K562 (cell line): ENCODE measurements around the gene ERH. TPM values are rescaled to one million over a fixed set of nuclear protein-coding genes. Genes with fewer than 3 reads are reported as not detected.

ENCODE experiments used
- ATAC-seq: fragments of 200-7000 bp; cut with Tn5 transposase; 3 replicates; pipeline ENCODE4 v1.9.1; 2020; ENCODE audit warnings: moderate library complexity
- BruUV-seq: library from RNA; stranded (reverse); fragments of 400-500 nt; replicated peaks from 2 replicates; lab custom pipeline; 2021; lab: Mats Ljungman, UMichigan
- CTCF ChIA-PET: fragments of 300-600 bp; formaldehyde crosslinking; extraction: SDS; loops from one replicate; lab custom pipeline; 2021; ENCODE audit warnings: low intra/inter-chr PET ratio; lab: Yijun Ruan, JAX
- POLR2A ChIA-PET: fragments of 300-600, 350-650 bp; sonication (Branson Sonifier 250); formaldehyde crosslinking; extraction: SDS; loops from one replicate; lab custom pipeline; 2021; ENCODE audit warnings: antibody characterized with exemption, inconsistent platforms; lab: Yijun Ruan, JAX
- DNase-seq, 4 experiments: peaks; one replicate each; pipeline versions ENCODE4 v3.0.0 to v3.0.0-alpha.2; 2011 to 2018; ENCODE audit warnings: low spot score in 3 of 4, mixed read lengths in 3 of 4; ENCODE audit errors: extremely low read depth in 1 of 4
- FAIRE-seq: peaks from 2 replicates; lab custom pipeline; 2011; peaks lifted over from hg19 to GRCh38; lab: Jason Lieb, UNC
- H2AFZ ChIP-seq: 2 replicates; pipeline ENCODE4 v1.6.0; 2011; ENCODE audit warnings: low read depth, low read length, control low read depth, inconsistent platforms
- H3K27ac ChIP-seq: fragments of 200-600 bp; 3 replicates; pipeline ENCODE4 v1.8.0; 2011; ENCODE audit warnings: low read depth, mild to moderate bottlenecking, control low read depth, inconsistent platforms, low read length, moderate library complexity, mixed read lengths; ENCODE audit errors: extremely low read depth
- H3K27me3 ChIP-seq, 2 experiments: fragments of 300-600 bp in 1 of 2; 2 replicates in 1 of 2; 3 replicates in 1 of 2; pipeline versions ENCODE4 v1.6.0 to v1.8.0; 2011; ENCODE audit warnings: inconsistent platforms in 2 of 2, low read length in 2 of 2, mild to moderate bottlenecking in 1 of 2, mixed read lengths in 1 of 2, moderate library complexity in 1 of 2; ENCODE audit not compliant: control insufficient read depth in 2 of 2, insufficient read depth in 2 of 2
- H3K36me3 ChIP-seq: fragments of 300-600 bp; 3 replicates; pipeline ENCODE4 v1.8.0; 2011; ENCODE audit warnings: mild to moderate bottlenecking, low read length, inconsistent platforms; ENCODE audit not compliant: control insufficient read depth, insufficient read depth
- H3K4me1 ChIP-seq, 2 experiments: fragments of 200-600 bp in 1 of 2; replicated peaks in 1 of 2; 2 replicates in 1 of 2; 3 replicates in 1 of 2; pipeline versions ENCODE4 v1.5.1 to v1.8.0; 2011; ENCODE audit warnings: inconsistent platforms in 2 of 2, low read length in 2 of 2, mild to moderate bottlenecking in 1 of 2, mixed read lengths in 1 of 2, moderate library complexity in 1 of 2; ENCODE audit not compliant: control insufficient read depth in 2 of 2, insufficient read depth in 2 of 2
- H3K4me2 ChIP-seq: 2 replicates; pipeline ENCODE4 v1.6.1; 2011; ENCODE audit warnings: low read length, control low read depth, inconsistent platforms, mixed read lengths; ENCODE audit not compliant: insufficient read depth
- H3K4me3 ChIP-seq: fragments of 200-600 bp; sonication (generic), shearing (Covaris generic); 2 replicates; pipeline ENCODE4 v1.5.1; 2016; ENCODE audit warnings: control low read depth, inconsistent platforms
- H3K79me2 ChIP-seq: fragments of 200-600 bp; 3 replicates; pipeline ENCODE4 v1.8.0; 2011; ENCODE audit warnings: low read length, inconsistent platforms; ENCODE audit not compliant: control insufficient read depth, insufficient read depth
- H3K9ac ChIP-seq, 2 experiments: 2 replicates each; pipeline versions ENCODE4 v1.6.0 to v1.6.1; 2011; ENCODE audit warnings: low read depth in 2 of 2, low read length in 2 of 2, control low read depth in 1 of 2, inconsistent platforms in 1 of 2, mild to moderate bottlenecking in 1 of 2, mixed read lengths in 1 of 2; ENCODE audit not compliant: insufficient read depth in 1 of 2
- H3K9me1 ChIP-seq: one replicate; pipeline ENCODE4 v1.6.0; 2011; ENCODE audit warnings: inconsistent platforms, mild to moderate bottlenecking, low read length, moderate library complexity; ENCODE audit not compliant: control insufficient read depth, insufficient read depth
- H3K9me3 ChIP-seq: replicated peaks from 2 replicates; pipeline ENCODE4 v1.5.1; 2011; ENCODE audit warnings: low read depth, low read length, inconsistent platforms; ENCODE audit not compliant: control insufficient read depth, insufficient read depth
- H4K20me1 ChIP-seq: replicated peaks from 2 replicates; pipeline ENCODE4 v1.6.1; 2011; ENCODE audit warnings: low read length, inconsistent platforms, mixed read lengths; ENCODE audit not compliant: control insufficient read depth, insufficient read depth
- CREB3 ChIP-seq: fragments of 450-650 bp; conservative IDR thresholded peaks from 2 replicates; pipeline ENCODE4 v1.6.1; 2016; ENCODE audit warnings: missing genetic modification characterization, low read depth, mild to moderate bottlenecking, missing compliant biosample characterization, moderate library complexity
- IRF1 ChIP-seq: sonication (generic); formaldehyde crosslinking; IDR thresholded peaks from 2 replicates; pipeline ENCODE4 v1.8.0; 2022; ENCODE audit warnings: missing genetic modification reagents, mild to moderate bottlenecking, borderline replicate concordance
- NR4A1 ChIP-seq, 2 experiments: fragments of 250-450 bp in 1 of 2; fragments of 450-650 bp in 1 of 2; sonication (Bioruptor Pico) in 1 of 2; IDR thresholded peaks; 2 replicates each; pipeline versions ENCODE4 v1.4.0 to v1.6.1; 2016 to 2020; ENCODE audit warnings: mild to moderate bottlenecking in 2 of 2, missing compliant biosample characterization in 1 of 2, missing genetic modification characterization in 1 of 2, moderate library complexity in 1 of 2
- POLR2AphosphoS2 ChIP-seq: IDR thresholded peaks from 2 replicates; pipeline ENCODE4 v1.6.1; 2012; ENCODE audit warnings: low read length, improper control_type of control experiment
- POU5F1 ChIP-seq: fragments of 150-350 bp; IDR thresholded peaks from 2 replicates; pipeline ENCODE4 v1.6.1; 2014; ENCODE audit warnings: borderline replicate concordance, low read length, low read depth, mild to moderate bottlenecking; ENCODE audit not compliant: partially characterized antibody
- PTBP1 ChIP-seq: fragments of 200-400 bp; formaldehyde crosslinking; IDR thresholded peaks from 2 replicates; pipeline ENCODE4 v1.6.1; 2017; ENCODE audit warnings: low read depth, low read length
- SREBF1 ChIP-seq: fragments of 150-350 bp; IDR thresholded peaks from 2 replicates; pipeline ENCODE4 v1.6.1; 2014; ENCODE audit warnings: antibody characterized with exemption, low read depth, low read length, borderline replicate concordance
- YBX1 ChIP-seq: fragments of 450-650 bp; IDR thresholded peaks from 2 replicates; pipeline ENCODE4 v1.7.1; 2016; ENCODE audit warnings: mild to moderate bottlenecking
- ZNF77 ChIP-seq: fragments of 250-450 bp; sonication (Bioruptor Pico); IDR thresholded peaks from 2 replicates; pipeline ENCODE4 v1.5.0; 2020
- WGBS: fragments of 100-300 bp; shearing (Covaris generic); methylation state at CpG from one replicate; pipeline ENCODE4 v1.1.6; 2016; ENCODE audit warnings: low coverage, mixed read lengths; ENCODE audit not compliant: insufficient coverage; ENCODE audit errors: missing lambda C conversion rate; 5-methylcytosine and 5-hydroxymethylcytosine counted together
- in situ Hi-C: fragments of 300-500 bp; cut with MboI; formaldehyde crosslinking; loops from 4 replicates; pipeline ENCODE4 v1.15.0; 2018; ENCODE audit warnings: inconsistent platforms, mixed read lengths
- intact Hi-C: fragments of 100-400 bp; cut with micrococcal nuclease; formaldehyde crosslinking; loops from 2 replicates; pipeline ENCODE4 v1.14.2; 2022
- polyA plus RNA-seq, 8 experiments: library from polyadenylated mRNA; depleted of rRNA in 4 of 8; stranded (reverse) in 5 of 8; unstranded in 3 of 8; fragments of >200 nt; fragmentation: Nextera tagmentation in 2 of 8; fragmentation: Illumina TruSeq in 1 of 8; extraction: Ambion mirVana in 2 of 8; extraction: Trizol in 1 of 8; gene quantifications; 2 replicates each; pipeline versions ENCODE4 v1.2.1 to v1.2.3, GENCODE V29; 2011 to 2014; ENCODE audit warnings: inconsistent platforms in 1 of 8, missing spikeins in 1 of 8
- total RNA-seq, 7 experiments: library from RNA; depleted of rRNA in 6 of 7; stranded (reverse); fragments of >200 nt in 6 of 7; fragmentation: Illumina TruSeq in 2 of 7; extraction: Trizol in 2 of 7; gene quantifications; 2 replicates each; pipeline versions ENCODE4 v1.2.1 to v1.2.3, GENCODE V29; 2011 to 2021; ENCODE audit warnings: low replicate concordance in 1 of 7
- TF ChIP-seq, protein P1 (sequence below): sonication (generic); formaldehyde crosslinking; IDR thresholded peaks from 2 replicates; pipeline ENCODE4 v1.8.1; 2022; ENCODE audit warnings: missing genetic modification reagents

ERH gene
- total and polyA plus RNA-seq, 9 of the 15 experiments (the other 6 are each of a cell fraction or from before 2014, with no cell fraction given) = 78.2 to 474 (median 250) TPM

- FAIRE-seq (no peak), ATAC-seq (no peak), DNase-seq (no peak)
- no peaks in the 10 kb centered on the region for H3K9me1 ChIP-seq
- no peak for TF ChIP-seq SREBF1
- TF ChIP-seq, protein P1, sequence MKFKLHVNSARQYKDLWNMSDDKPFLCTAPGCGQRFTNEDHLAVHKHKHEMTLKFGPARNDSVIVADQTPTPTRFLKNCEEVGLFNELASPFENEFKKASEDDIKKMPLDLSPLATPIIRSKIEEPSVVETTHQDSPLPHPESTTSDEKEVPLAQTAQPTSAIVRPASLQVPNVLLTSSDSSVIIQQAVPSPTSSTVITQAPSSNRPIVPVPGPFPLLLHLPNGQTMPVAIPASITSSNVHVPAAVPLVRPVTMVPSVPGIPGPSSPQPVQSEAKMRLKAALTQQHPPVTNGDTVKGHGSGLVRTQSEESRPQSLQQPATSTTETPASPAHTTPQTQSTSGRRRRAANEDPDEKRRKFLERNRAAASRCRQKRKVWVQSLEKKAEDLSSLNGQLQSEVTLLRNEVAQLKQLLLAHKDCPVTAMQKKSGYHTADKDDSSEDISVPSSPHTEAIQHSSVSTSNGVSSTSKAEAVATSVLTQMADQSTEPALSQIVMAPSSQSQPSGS (CRISPR knock-in tag) = no peak
- no peak for TF ChIP-seq YBX1
- no peak for TF ChIP-seq ZNF77 (CRISPR knock-in tag)
- no peak for TF ChIP-seq POU5F1
- TF ChIP-seq POLR2AphosphoS2 = no peak
- no peak for TF ChIP-seq PTBP1
- no peak for TF ChIP-seq IRF1 (CRISPR knock-in tag)
- TF ChIP-seq CREB3 (tag) = no peak
- no peak for TF ChIP-seq NR4A1 (CRISPR knock-in tag; IDR thresholded peaks at IDR 0.05)
- TF ChIP-seq NR4A1 (tag; IDR thresholded peaks at IDR 0.05) = no peak
- peaks cover 4% of the 10 kb centered on the region; the same call in 1 of the 2 replicates for H4K20me1 ChIP-seq
- H2AFZ ChIP-seq = no peak overlapping the region
- no TSS peak for BruUV-seq
- in situ Hi-C loops (no loop called here), intact Hi-C loops (no loop called here)
- no peak overlapping the region for H3K4me3 ChIP-seq
- no peaks in the 10 kb centered on the region for H3K79me2 ChIP-seq
- H3K9ac ChIP-seq = no peak overlapping the region
- no peaks in the 10 kb centered on the region for H3K36me3 ChIP-seq
- H3K27ac ChIP-seq = no peak overlapping the region
- ChIA-PET POLR2A (interaction anchor here (0.6 to 1.8 kb wide), 4 partner anchors 10 to 66 kb away, joined by 3 to 10 read pairs (median 4); no protein-coding TSS in a partner anchor), CTCF (no interaction called here)
- H3K27me3 ChIP-seq = peaks cover 2 to 58% of the 10 kb centered on the region in 2 experiments
- H3K9me3 ChIP-seq = no peaks in the 10 kb centered on the region
- no peak overlapping the region for H3K4me2 ChIP-seq
- 1% methylated on average over 10 of the region's 12 CpGs for WGBS
- H3K4me1 ChIP-seq = no peaks in the 10 kb centered on the region; a peak in 1 of 5 replicates
These were observed 39.7 kb downstream of the ERH start for GRCh38 chr14:69358233-69358963.
